Smooth muscle cell (in vitro differentiated cells): Measurements from ENCODE around the gene RDM1. TPM values are rescaled to one million over a fixed set of nuclear protein-coding genes. Genes with fewer than 3 reads are reported as not detected.

ENCODE experiments used
- DNase-seq: peaks from one replicate; lab custom pipeline; 2025; ENCODE audit not compliant: unreplicated experiment; lab: John Stamatoyannopoulos, UW
- H2AFZ ChIP-seq: fragments of 200-600 bp; sonication (generic); 2 replicates; pipeline ENCODE4 v1.6.0; 2016; ENCODE audit warnings: antibody characterized with exemption, low read depth, mild to moderate bottlenecking
- H3F3A ChIP-seq: fragments of 200-600 bp; sonication (generic); 2 replicates; pipeline ENCODE4 v1.6.0; 2017; ENCODE audit warnings: antibody characterized with exemption, low read depth
- H3K27ac ChIP-seq: fragments of 200-600 bp; sonication (generic); 2 replicates; pipeline ENCODE4 v1.5.1; 2016; ENCODE audit warnings: low read depth, mild to moderate bottlenecking
- H3K27me3 ChIP-seq: fragments of 200-600 bp; sonication (generic); 2 replicates; pipeline ENCODE4 v1.6.1; 2016; ENCODE audit warnings: low read depth, mild to moderate bottlenecking
- H3K36me3 ChIP-seq: fragments of 200-600 bp; sonication (generic); 2 replicates; pipeline ENCODE4 v1.5.1; 2016; ENCODE audit warnings: low read depth
- H3K4me1 ChIP-seq: fragments of 200-600 bp; sonication (generic); 2 replicates; pipeline ENCODE4 v1.5.1; 2016; ENCODE audit warnings: low read depth
- H3K4me2 ChIP-seq: fragments of 200-600 bp; sonication (generic); 2 replicates; pipeline ENCODE4 v1.6.0; 2016; ENCODE audit warnings: mild to moderate bottlenecking
- H3K4me3 ChIP-seq: fragments of 200-600 bp; sonication (generic); 2 replicates; pipeline ENCODE4 v1.5.1; 2016; ENCODE audit warnings: mild to moderate bottlenecking
- H3K79me2 ChIP-seq: fragments of 200-600 bp; sonication (generic); 2 replicates; pipeline ENCODE4 v1.6.0; 2016; ENCODE audit warnings: low read depth, mild to moderate bottlenecking
- H3K9ac ChIP-seq: fragments of 200-600 bp; sonication (generic); 2 replicates; pipeline ENCODE4 v1.6.0; 2016; ENCODE audit warnings: low read depth
- H3K9me3 ChIP-seq: fragments of 200-600 bp; sonication (generic); replicated peaks from 2 replicates; pipeline ENCODE4 v1.5.1; 2016; ENCODE audit warnings: low read depth
- H4K20me1 ChIP-seq: fragments of 200-600 bp; sonication (generic); 2 replicates; pipeline ENCODE4 v1.6.0; 2016; ENCODE audit warnings: low read depth
- WGBS: methylation state at CpG from one replicate; pipeline ENCODE4 v1.1.7; 2016; ENCODE audit warnings: low lambda C conversion rate; 5-methylcytosine and 5-hydroxymethylcytosine counted together
- polyA plus RNA-seq: library from polyadenylated mRNA; unstranded; fragments of >200 nt; fragmentation: Nextera tagmentation; extraction: Ambion mirVana; gene quantifications from 2 replicates; pipeline ENCODE4 v1.2.1, GENCODE V29; 2016
- total RNA-seq: library from RNA; depleted of rRNA; stranded (reverse); fragments of >200 nt; gene quantifications from 2 replicates; pipeline ENCODE4 v1.2.3, GENCODE V29; 2014
- TF ChIP-seq, protein P1 (sequence below): fragments of 200-600 bp; sonication (generic); IDR thresholded peaks from 2 replicates; pipeline ENCODE4 v1.5.1; 2017; ENCODE audit warnings: borderline replicate concordance, mild to moderate bottlenecking, antibody characterized with exemption; ENCODE audit not compliant: insufficient read depth, poor library complexity, severe bottlenecking

The RDM1 gene, protein sequence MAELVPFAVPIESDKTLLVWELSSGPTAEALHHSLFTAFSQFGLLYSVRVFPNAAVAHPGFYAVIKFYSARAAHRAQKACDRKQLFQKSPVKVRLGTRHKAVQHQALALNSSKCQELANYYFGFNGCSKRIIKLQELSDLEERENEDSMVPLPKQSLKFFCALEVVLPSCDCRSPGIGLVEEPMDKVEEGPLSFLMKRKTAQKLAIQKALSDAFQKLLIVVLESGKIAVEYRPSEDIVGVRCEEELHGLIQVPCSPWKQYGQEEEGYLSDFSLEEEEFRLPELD
- total RNA-seq = 1.5 TPM in 1 of 2 replicates, not detected in the other
- polyA plus RNA-seq = 0.43 TPM in 1 of 2 replicates, not detected in the other

DNA sequence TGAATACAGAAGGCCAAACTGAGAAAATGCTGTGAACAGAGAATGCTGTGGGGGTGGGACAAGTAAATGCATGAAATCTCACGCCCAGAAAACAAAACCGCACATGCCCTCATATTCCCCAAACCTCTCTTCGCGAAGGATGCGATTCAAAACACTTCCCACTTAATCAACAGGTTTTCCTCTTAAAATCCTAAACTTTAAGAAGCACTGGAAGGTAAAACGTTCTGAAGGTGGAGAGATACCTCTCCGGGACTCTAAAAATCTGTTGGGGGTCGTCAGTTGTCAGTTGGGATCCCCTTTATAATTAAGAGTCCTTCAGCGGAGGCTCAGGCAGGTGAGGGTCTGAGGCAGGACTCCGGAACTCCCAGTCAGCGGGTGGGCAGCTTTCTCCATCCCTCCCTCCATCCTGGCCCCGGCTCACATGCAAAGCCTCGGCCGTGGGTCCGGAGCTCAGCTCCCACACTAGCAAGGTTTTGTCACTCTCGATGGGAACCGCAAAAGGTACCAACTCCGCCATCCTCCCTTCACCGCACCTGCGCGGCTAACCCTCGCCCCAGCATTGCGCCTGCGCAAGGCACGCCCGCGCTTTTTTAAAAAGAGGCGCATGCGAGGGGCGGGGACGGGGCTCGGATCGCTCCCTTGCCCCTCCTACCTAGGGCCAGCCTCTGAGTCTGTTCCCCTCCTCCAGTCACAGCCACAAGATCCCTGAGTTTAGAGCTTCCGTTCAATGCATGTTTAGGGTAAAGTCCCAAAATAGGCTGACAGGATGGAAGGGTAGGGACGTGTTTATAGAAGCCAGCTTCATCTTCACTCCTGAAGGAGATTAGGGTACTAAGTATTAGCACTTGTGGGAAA is at the start of gene RDM1:
Gene RDM1 (minus strand): TSS at position 563 of the 855 bp plus-strand sequence. CDS start 46 bp downstream, at position 517.
- no peaks in the 10 kb centered on the region for H3F3A ChIP-seq
- TF ChIP-seq, protein P1, sequence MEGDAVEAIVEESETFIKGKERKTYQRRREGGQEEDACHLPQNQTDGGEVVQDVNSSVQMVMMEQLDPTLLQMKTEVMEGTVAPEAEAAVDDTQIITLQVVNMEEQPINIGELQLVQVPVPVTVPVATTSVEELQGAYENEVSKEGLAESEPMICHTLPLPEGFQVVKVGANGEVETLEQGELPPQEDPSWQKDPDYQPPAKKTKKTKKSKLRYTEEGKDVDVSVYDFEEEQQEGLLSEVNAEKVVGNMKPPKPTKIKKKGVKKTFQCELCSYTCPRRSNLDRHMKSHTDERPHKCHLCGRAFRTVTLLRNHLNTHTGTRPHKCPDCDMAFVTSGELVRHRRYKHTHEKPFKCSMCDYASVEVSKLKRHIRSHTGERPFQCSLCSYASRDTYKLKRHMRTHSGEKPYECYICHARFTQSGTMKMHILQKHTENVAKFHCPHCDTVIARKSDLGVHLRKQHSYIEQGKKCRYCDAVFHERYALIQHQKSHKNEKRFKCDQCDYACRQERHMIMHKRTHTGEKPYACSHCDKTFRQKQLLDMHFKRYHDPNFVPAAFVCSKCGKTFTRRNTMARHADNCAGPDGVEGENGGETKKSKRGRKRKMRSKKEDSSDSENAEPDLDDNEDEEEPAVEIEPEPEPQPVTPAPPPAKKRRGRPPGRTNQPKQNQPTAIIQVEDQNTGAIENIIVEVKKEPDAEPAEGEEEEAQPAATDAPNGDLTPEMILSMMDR = no peak
- H3K27me3 ChIP-seq = no peaks in the 10 kb centered on the region
- 4% methylated on average over 35 of the region's 35 CpGs for WGBS
- no peaks in the 10 kb centered on the region for H3K9me3 ChIP-seq
- peak within 1 kb of the TSS; percentile 81 for H3K4me2 ChIP-seq
- no peak within 1 kb of the TSS for H3K9ac ChIP-seq
- no peaks in the 10 kb centered on the region for H3K79me2 ChIP-seq
- peak; percentile 20 for DNase-seq
- H3K4me1 ChIP-seq = peaks cover 5% of the 10 kb centered on the region
- peak within 1 kb of the TSS; percentile 88 for H2AFZ ChIP-seq
- no peaks in the 10 kb centered on the region for H3K36me3 ChIP-seq
- H3K4me3 ChIP-seq = peak within 1 kb of the TSS; percentile 43
- no peak within 1 kb of the TSS for H3K27ac ChIP-seq
- H4K20me1 ChIP-seq = no peaks in the 10 kb centered on the region

DNA sequence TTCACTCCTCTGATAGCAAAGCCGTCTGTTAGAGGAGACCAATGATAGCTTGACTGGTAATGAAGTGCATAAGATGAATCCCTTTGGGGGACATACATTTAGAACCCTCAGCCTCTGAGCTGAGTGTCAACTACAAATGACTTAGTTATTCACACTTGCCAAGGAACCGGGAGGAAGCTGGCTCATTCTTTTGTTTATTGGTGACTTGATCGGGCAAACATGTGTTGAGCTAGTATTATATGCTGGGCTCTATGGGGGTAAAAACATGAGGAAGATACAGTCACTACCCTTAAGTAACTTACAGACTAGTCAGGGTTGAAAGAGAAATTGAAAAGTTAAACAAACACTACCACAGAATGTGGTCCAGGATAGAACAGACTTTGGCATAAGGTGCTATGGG is 47.8 kb upstream of the RDM1 start:
- no peak overlapping the region for H3K4me2 ChIP-seq
- H3K4me1 ChIP-seq = no peaks in the 10 kb centered on the region
- H3K9ac ChIP-seq = no peak overlapping the region
- no peaks in the 10 kb centered on the region for H3K36me3 ChIP-seq
- DNase-seq = no peak
- TF ChIP-seq, protein P1 = no peak
- H3K79me2 ChIP-seq = no peaks in the 10 kb centered on the region
- no peak overlapping the region for H3K4me3 ChIP-seq
- peaks cover 12% of the 10 kb centered on the region for H3K27me3 ChIP-seq
- H2AFZ ChIP-seq = no peak overlapping the region
- 90% methylated on average over 3 of the region's 3 CpGs for WGBS
- H4K20me1 ChIP-seq = no peaks in the 10 kb centered on the region
- H3F3A ChIP-seq = no peaks in the 10 kb centered on the region
- H3K27ac ChIP-seq = no peak overlapping the region
- no peaks in the 10 kb centered on the region for H3K9me3 ChIP-seq

DNA sequence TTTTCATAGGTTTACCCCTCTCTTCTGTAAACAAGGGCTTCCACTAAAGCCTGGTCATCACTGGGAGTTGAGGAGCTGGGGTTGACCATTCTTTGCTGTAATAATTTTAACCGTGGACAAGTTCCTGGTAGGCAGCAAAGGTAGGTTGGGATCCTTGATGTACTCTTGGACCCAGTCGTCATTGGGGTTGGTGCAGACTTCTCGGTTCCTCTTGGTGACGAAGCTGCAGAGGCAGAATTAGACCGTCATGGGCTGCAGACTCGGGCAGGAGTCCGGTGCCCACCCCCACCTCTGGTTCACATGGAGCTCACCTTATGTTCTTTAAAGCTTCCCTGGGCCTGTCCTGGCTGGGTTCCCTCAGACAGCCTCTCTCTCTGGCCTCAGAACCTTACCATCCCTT is 46.9 kb upstream of the RDM1 start:
- H3K4me3 ChIP-seq = no peak overlapping the region
- no peak overlapping the region for H3K9ac ChIP-seq
- no peaks in the 10 kb centered on the region for H3K4me1 ChIP-seq
- H3K27ac ChIP-seq = no peak overlapping the region
- H3K27me3 ChIP-seq = peaks cover 12% of the 10 kb centered on the region
- no peak overlapping the region for H3K4me2 ChIP-seq
- 93% methylated on average over 4 of the region's 7 CpGs for WGBS
- H3K9me3 ChIP-seq = no peaks in the 10 kb centered on the region
- H4K20me1 ChIP-seq = no peaks in the 10 kb centered on the region
- no peak for DNase-seq
- no peaks in the 10 kb centered on the region for H3F3A ChIP-seq
- H2AFZ ChIP-seq = no peak overlapping the region
- no peaks in the 10 kb centered on the region for H3K79me2 ChIP-seq
- TF ChIP-seq, protein P1 = no peak
- H3K36me3 ChIP-seq = no peaks in the 10 kb centered on the region
